NCI-H1048 (cell line): ENCODE results near the gene POLR1A.

ENCODE experiments used
- DNase-seq: peaks from one replicate; lab custom pipeline; 2025; lab: John Stamatoyannopoulos, UW

The POLR1A gene

GRCh38 chr2:86021396-86022378 lies 84.0 kb downstream of the POLR1A start:
- no peak for DNase-seq

- DNase-seq: no peak
These were observed 84.7 kb downstream of the POLR1A start for GRCh38 chr2:86020984-86021383.

GRCh38 chr2:86019121-86019520 lies 86.6 kb downstream of the POLR1A start:
- DNase-seq: no peak

- DNase-seq: no peak
These were observed 87.5 kb downstream of the POLR1A start for GRCh38 chr2:86017901-86018896.

GRCh38 chr2:86016581-86016980 lies 89.1 kb downstream of the POLR1A start:
- DNase-seq: no peak

GRCh38 chr2:86015699-86016098 lies 90.0 kb downstream of the POLR1A start:
- DNase-seq: no peak

- no peak for DNase-seq
These were observed 90.7 kb downstream of the POLR1A start for GRCh38 chr2:86015006-86015405.

- DNase-seq: no peak
These were observed 91.2 kb downstream of the POLR1A start for GRCh38 chr2:86014493-86014892.

GRCh38 chr2:86012007-86012712 lies 93.5 kb downstream of the POLR1A start:
- no peak for DNase-seq

GRCh38 chr2:86011449-86011941 lies 94.2 kb downstream of the POLR1A start:
- DNase-seq: no peak

- DNase-seq: no peak
These were observed 95.6 kb downstream of the POLR1A start for GRCh38 chr2:86010083-86010482.

GRCh38 chr2:86006524-86006923 lies 99.2 kb downstream of the POLR1A start:
- DNase-seq: no peak

GRCh38 chr2:86003967-86004366 lies 101.7 kb downstream of the POLR1A start:
- DNase-seq: no peak

- DNase-seq: no peak
These were observed 102.6 kb downstream of the POLR1A start for GRCh38 chr2:86003104-86003503.

- DNase-seq: no peak
These were observed 103.3 kb downstream of the POLR1A start for GRCh38 chr2:86002375-86002774.

GRCh38 chr2:86001326-86001725 lies 104.4 kb downstream of the POLR1A start:
- no peak for DNase-seq

- no peak for DNase-seq
These were observed 104.8 kb downstream of the POLR1A start for GRCh38 chr2:86000938-86001312.

- no peak for DNase-seq
These were observed 105.4 kb downstream of the POLR1A start for GRCh38 chr2:86000131-86000937.

- DNase-seq: no peak
These were observed 106.4 kb downstream of the POLR1A start for GRCh38 chr2:85999061-85999831.
